A549 (cell line): ENCODE measurements around the gene RNASEH2C. TPM values are rescaled to one million over a fixed set of nuclear protein-coding genes. Genes with fewer than 3 reads are reported as not detected.
"Not testable (repeated sequence)": the region's sequence is repeated elsewhere in the genome, so short reads cannot be mapped to it uniquely, and the experiment has no call there.

Experiments used
- ATAC-seq, 2 experiments: fragments of 200-7000 bp in 1 of 2; fragments of >200 bp in 1 of 2; cut with Nextera tagmentation in 1 of 2; cut with Tn5 transposase in 1 of 2; 3 replicates each; pipeline versions ENCODE4 v1.8.0 to v1.9.1; 2018 to 2020; ENCODE audit warnings: mild to moderate bottlenecking in 1 of 2, moderate library complexity in 1 of 2
- CTCF ChIA-PET: fragments of 300-600 bp; sonication (Branson Sonifier 250); formaldehyde crosslinking; extraction: SDS; loops from one replicate; lab custom pipeline; 2021; ENCODE audit warnings: antibody characterized with exemption, inconsistent platforms; lab: Yijun Ruan, JAX
- POLR2A ChIA-PET: fragments of 350-600 bp; formaldehyde crosslinking; extraction: SDS; loops from one replicate; lab custom pipeline; 2021; ENCODE audit warnings: antibody characterized with exemption, inconsistent platforms; lab: Yijun Ruan, JAX
- DNase-seq, 2 experiments: peaks; one replicate each; pipeline versions ENCODE4 v3.0.0 to v3.0.0-alpha.2; 2011 to 2016; ENCODE audit warnings: low read depth in 1 of 2, low spot score in 1 of 2
- FAIRE-seq: peaks from 2 replicates; lab custom pipeline; 2011; peaks lifted over from hg19 to GRCh38; lab: Jason Lieb, UNC
- H3K27ac ChIP-seq, 2 experiments: fragments of >200 bp; sonication (Bioruptor Twin); formaldehyde crosslinking; 3 replicates each; pipeline ENCODE4 v1.5.1; 2016 to 2017
- H3K4me1 ChIP-seq: fragments of >200 bp; sonication (Bioruptor Twin); formaldehyde crosslinking; 3 replicates; pipeline ENCODE4 v1.6.1; 2016
- H3K4me2 ChIP-seq: fragments of >200 bp; sonication (Bioruptor Twin); formaldehyde crosslinking; 3 replicates; pipeline ENCODE4 v1.6.1; 2016
- H3K4me3 ChIP-seq: fragments of >200 bp; sonication (Bioruptor Twin); formaldehyde crosslinking; 3 replicates; pipeline ENCODE4 v1.5.1; 2016
- H3K9me3 ChIP-seq: fragments of >200 bp; sonication (Bioruptor Twin); formaldehyde crosslinking; 3 replicates; pipeline ENCODE4 v1.6.1; 2016
- ATOH8 ChIP-seq: fragments of 250-450 bp; sonication (Bioruptor Pico); IDR thresholded peaks from 2 replicates; pipeline ENCODE4 v1.5.0; 2020; ENCODE audit warnings: low read depth, mild to moderate bottlenecking, moderate library complexity
- EHMT2 ChIP-seq: fragments of 200-600 bp; sonication (generic); IDR thresholded peaks from 2 replicates; pipeline ENCODE4 v1.6.1; 2016; ENCODE audit warnings: antibody characterized with exemption, low read depth, mild to moderate bottlenecking, moderate library complexity
- ELK1 ChIP-seq: fragments of 150-350 bp; IDR thresholded peaks from 2 replicates; pipeline ENCODE4 v1.6.1; 2014; ENCODE audit warnings: low read depth, mild to moderate bottlenecking, low read length
- EP300 ChIP-seq, 2 experiments: fragments of >200 bp; sonication (Bioruptor Twin); formaldehyde crosslinking; IDR thresholded peaks; 2 replicates in 1 of 2; 3 replicates in 1 of 2; pipeline ENCODE4 v1.6.1; 2016 to 2017
- FOXS1 ChIP-seq: fragments of 250-450 bp; sonication (Bioruptor Pico); IDR thresholded peaks from 2 replicates; pipeline ENCODE4 v1.5.0; 2020; ENCODE audit warnings: mild to moderate bottlenecking, moderate library complexity
- GATA3 ChIP-seq: IDR thresholded peaks from 2 replicates; pipeline ENCODE4 v1.6.1; 2012; ENCODE audit warnings: borderline replicate concordance
- JUNB ChIP-seq: fragments of >200 bp; sonication (Bioruptor Twin); formaldehyde crosslinking; IDR thresholded peaks from 2 replicates; pipeline ENCODE4 v1.6.1; 2016
- KDM1A ChIP-seq: fragments of 200-600 bp; sonication (generic); IDR thresholded peaks from 2 replicates; pipeline ENCODE4 v1.6.1; 2016; ENCODE audit warnings: low read depth, mild to moderate bottlenecking
- KDM5A ChIP-seq: fragments of 200-600 bp; sonication (generic); IDR thresholded peaks from 2 replicates; pipeline ENCODE4 v1.6.1; 2016; ENCODE audit warnings: antibody characterized with exemption, mild to moderate bottlenecking
- MAZ ChIP-seq: fragments of 150-350 bp; IDR thresholded peaks from 2 replicates; pipeline ENCODE4 v1.6.1; 2014; ENCODE audit warnings: antibody characterized with exemption, low read depth, low read length, borderline replicate concordance
- NR3C1 ChIP-seq: fragments of >200 bp; sonication (Bioruptor Twin); formaldehyde crosslinking; IDR thresholded peaks from 3 replicates; pipeline ENCODE4 v1.6.1; 2017
- RAD21 ChIP-seq, 2 experiments: fragments of >200 bp in 1 of 2; sonication (Bioruptor Twin) in 1 of 2; formaldehyde crosslinking in 1 of 2; IDR thresholded peaks in 1 of 2; conservative IDR thresholded peaks in 1 of 2; 2 replicates in 1 of 2; 3 replicates in 1 of 2; pipeline ENCODE4 v1.6.1; 2012 to 2018; ENCODE audit warnings: inconsistent platforms in 1 of 2
- RARB ChIP-seq: fragments of 250-450 bp; sonication (Bioruptor Pico); IDR thresholded peaks from 2 replicates; pipeline ENCODE4 v1.8.0; 2021; ENCODE audit warnings: mild to moderate bottlenecking, moderate library complexity
- RCOR1 ChIP-seq: fragments of 150-350 bp; IDR thresholded peaks from 2 replicates; pipeline ENCODE4 v1.6.1; 2014; ENCODE audit warnings: antibody characterized with exemption, low read length, low read depth
- REST ChIP-seq: fragments of 200-600 bp; sonication (generic); IDR thresholded peaks from 2 replicates; pipeline ENCODE4 v1.6.1; 2016; ENCODE audit warnings: antibody characterized with exemption, mild to moderate bottlenecking, moderate library complexity
- RNF2 ChIP-seq: fragments of 200-600 bp; sonication (generic); IDR thresholded peaks from 2 replicates; pipeline ENCODE4 v1.6.1; 2016; ENCODE audit warnings: low read depth, mild to moderate bottlenecking, antibody characterized with exemption, moderate library complexity, borderline replicate concordance
- TFCP2L1 ChIP-seq: fragments of 250-450 bp; sonication (Bioruptor Pico); IDR thresholded peaks from 2 replicates; pipeline ENCODE4 v1.5.0; 2021; ENCODE audit warnings: mild to moderate bottlenecking
- USF2 ChIP-seq: fragments of 450-650 bp; IDR thresholded peaks from 2 replicates; pipeline ENCODE4 v1.6.1; 2014; ENCODE audit warnings: antibody characterized with exemption
- ZC3H11A ChIP-seq: fragments of 450-650 bp; IDR thresholded peaks from 2 replicates; pipeline ENCODE4 v1.6.1; 2014; ENCODE audit warnings: antibody characterized with exemption, mild to moderate bottlenecking
- ZNF302 ChIP-seq: fragments of 250-450 bp; sonication (Bioruptor Pico); IDR thresholded peaks from 2 replicates; pipeline ENCODE4 v1.9.0; 2021; ENCODE audit warnings: inconsistent platforms, mild to moderate bottlenecking, moderate library complexity
- WGBS: methylation state at CpG from one replicate; pipeline ENCODE4 v1.1.6; 2017; ENCODE audit errors: missing lambda C conversion rate; 5-methylcytosine and 5-hydroxymethylcytosine counted together
- polyA plus RNA-seq, 4 experiments: library from polyadenylated mRNA; depleted of rRNA in 3 of 4; stranded (reverse); fragments of >200 nt; fragmentation: RNase III in 1 of 4; extraction: RNeasy Plus Mini Kit Qiagen cat#74134 plus additional on column Dnase treatment in 1 of 4; gene quantifications; 2 replicates in 3 of 4; 3 replicates in 1 of 4; pipeline ENCODE4 v1.2.3, GENCODE V29; 2011 to 2017

Gene RNASEH2C
- polyA plus RNA-seq, 2 of the 4 experiments (the other 2 are of a cell fraction): 15.1 to 36.9 TPM

GRCh38 chr11:65692367-65692766, 28.2 kb downstream of the RNASEH2C start:
- Histone ChIP-seq H3K4me2 (no peak overlapping the region), H3K9me3 (no peaks in the 10 kb centered on the region), H3K27ac (no peak overlapping the region), H3K4me3 (no peak overlapping the region), H3K4me1 (no peaks in the 10 kb centered on the region)
- WGBS: 75% methylated on average over 11 of the region's 11 CpGs
- no peak for DNase-seq
- no peak for FAIRE-seq
- CTCF ChIA-PET: interaction anchor here (0.6 to 1.0 kb wide), 4 partner anchors 12 to 255 kb away, joined by 3 read pairs; no protein-coding TSS in a partner anchor
- TF ChIP-seq EHMT2: no peak
- no peak for TF ChIP-seq TFCP2L1 (CRISPR knock-in tag)
- TF ChIP-seq ATOH8 (CRISPR knock-in tag): no peak
- no peak for TF ChIP-seq NR3C1
- TF ChIP-seq FOXS1: no peak
- TF ChIP-seq ZC3H11A: no peak
- TF ChIP-seq RARB (CRISPR knock-in tag): no peak
- no peak for TF ChIP-seq KDM1A
- no peak for TF ChIP-seq ZNF302
- no peak for TF ChIP-seq RCOR1
- no peak for TF ChIP-seq EP300 (IDR thresholded peaks at IDR 0.05)
- no peak for TF ChIP-seq KDM5A
- TF ChIP-seq JUNB: no peak
- no peak for TF ChIP-seq ELK1
- TF ChIP-seq RNF2: no peak
- no peak for TF ChIP-seq MAZ
- TF ChIP-seq RAD21 (conservative IDR thresholded peaks at IDR 0.05 in 1 of 2, IDR thresholded peaks at IDR 0.05 in 1 of 2): no peak
- TF ChIP-seq USF2: no peak
- TF ChIP-seq REST: no peak
- no peak for TF ChIP-seq GATA3
- TF ChIP-seq, all 56 proteins: peak for 0
- POLR2A ChIA-PET: no interaction called here
- no peak for ATAC-seq

- DNase-seq, H3K4me2 ChIP-seq, FAIRE-seq, H3K9me3 ChIP-seq, H3K4me1 ChIP-seq, H3K4me3 ChIP-seq, POLR2A ChIA-PET, ATAC-seq, H3K27ac ChIP-seq: not testable (repeated sequence)
- CTCF ChIA-PET: interaction anchor here (0.6 to 1.2 kb wide), 4 partner anchors 13 to 255 kb away, joined by 3 to 4 read pairs (median 3); no protein-coding TSS in a partner anchor
- WGBS: 74% methylated on average over 8 of the region's 8 CpGs
Observed at GRCh38 chr11:65691847-65692246, 28.8 kb downstream of the RNASEH2C start.
